GM21717 (cell line): ENCODE measurements around the gene SIAH2.
A peak's percentile ranks its signal among the peaks of the same experiment; 100 is the strongest.

Experiments used
- ATAC-seq: cut with Tn5 transposase; IDR thresholded peaks from one replicate; pipeline ENCODE4 v1.9.1; 2021; ENCODE audit warnings: mild to moderate bottlenecking, moderate library complexity; ENCODE audit not compliant: unreplicated experiment

The SIAH2 gene

GRCh38 chr3:150775001-150775599, 12.1 kb upstream of the SIAH2 start:
- ATAC-seq: no peak

GRCh38 chr3:150773616-150774192, 10.7 kb upstream of the SIAH2 start:
- ATAC-seq: no peak

- no peak for ATAC-seq
These were observed 8.6 kb upstream of the SIAH2 start for GRCh38 chr3:150771600-150771999.

- no peak for ATAC-seq
These were observed 7.7 kb upstream of the SIAH2 start for GRCh38 chr3:150770681-150771080.

- ATAC-seq: no peak
These were observed 3.8 kb upstream of the SIAH2 start for GRCh38 chr3:150766742-150767141.

- ATAC-seq: peak; percentile 34
These were observed 3.2 kb upstream of the SIAH2 start for GRCh38 chr3:150765949-150766720.

- ATAC-seq: no peak
These were observed 2.0 kb upstream of the SIAH2 start for GRCh38 chr3:150764967-150765366.

GRCh38 chr3:150764566-150764965, 1.6 kb upstream of the SIAH2 start:
- no peak for ATAC-seq

- ATAC-seq: peak; percentile 4
These were observed 993 bp upstream of the SIAH2 start for GRCh38 chr3:150763841-150764483.

GRCh38 chr3:150762662-150763121, 277 bp downstream of the SIAH2 start:
- no peak for ATAC-seq

- ATAC-seq: no peak
These were observed 923 bp downstream of the SIAH2 start for GRCh38 chr3:150761831-150762661.

- peak; percentile 28 for ATAC-seq
These were observed 2.4 kb downstream of the SIAH2 start for GRCh38 chr3:150760431-150761200.

- ATAC-seq: no peak
These were observed 3.0 kb downstream of the SIAH2 start for GRCh38 chr3:150759947-150760346.

GRCh38 chr3:150759319-150759718, 3.6 kb downstream of the SIAH2 start:
- ATAC-seq: no peak

- no peak for ATAC-seq
These were observed 5.2 kb downstream of the SIAH2 start for GRCh38 chr3:150757768-150758167.

GRCh38 chr3:150757364-150757763, 5.6 kb downstream of the SIAH2 start:
- ATAC-seq: no peak

GRCh38 chr3:150756491-150757059, 6.4 kb downstream of the SIAH2 start:
- no peak for ATAC-seq

- ATAC-seq: no peak
These were observed 7.1 kb downstream of the SIAH2 start for GRCh38 chr3:150755902-150756301.

- no peak for ATAC-seq
These were observed 8.1 kb downstream of the SIAH2 start for GRCh38 chr3:150754896-150755295.
